K562 (cell line): ENCODE results near the gene SLC25A1. TPM values are rescaled to one million over a fixed set of nuclear protein-coding genes. Genes with fewer than 3 reads are reported as not detected.

Experiments used
- ATAC-seq: fragments of 200-7000 bp; cut with Tn5 transposase; 3 replicates; pipeline ENCODE4 v1.9.1; 2020; ENCODE audit warnings: moderate library complexity
- BruUV-seq: library from RNA; stranded (reverse); fragments of 400-500 nt; replicated peaks from 2 replicates; lab custom pipeline; 2021; lab: Mats Ljungman, UMichigan
- CTCF ChIA-PET: fragments of 300-600 bp; formaldehyde crosslinking; extraction: SDS; loops from one replicate; lab custom pipeline; 2021; ENCODE audit warnings: low intra/inter-chr PET ratio; lab: Yijun Ruan, JAX
- POLR2A ChIA-PET: fragments of 300-600, 350-650 bp; sonication (Branson Sonifier 250); formaldehyde crosslinking; extraction: SDS; loops from one replicate; lab custom pipeline; 2021; ENCODE audit warnings: antibody characterized with exemption, inconsistent platforms; lab: Yijun Ruan, JAX
- DNase-seq, 4 experiments: peaks; one replicate each; pipeline versions ENCODE4 v3.0.0 to v3.0.0-alpha.2; 2011 to 2018; ENCODE audit warnings: low spot score in 3 of 4, mixed read lengths in 3 of 4; ENCODE audit errors: extremely low read depth in 1 of 4
- FAIRE-seq: peaks from 2 replicates; lab custom pipeline; 2011; peaks lifted over from hg19 to GRCh38; lab: Jason Lieb, UNC
- H2AFZ ChIP-seq: 2 replicates; pipeline ENCODE4 v1.6.0; 2011; ENCODE audit warnings: low read depth, low read length, control low read depth, inconsistent platforms
- H3K27ac ChIP-seq: fragments of 200-600 bp; 3 replicates; pipeline ENCODE4 v1.8.0; 2011; ENCODE audit warnings: low read depth, mild to moderate bottlenecking, control low read depth, inconsistent platforms, low read length, moderate library complexity, mixed read lengths; ENCODE audit errors: extremely low read depth
- H3K27me3 ChIP-seq, 2 experiments: fragments of 300-600 bp in 1 of 2; 2 replicates in 1 of 2; 3 replicates in 1 of 2; pipeline versions ENCODE4 v1.6.0 to v1.8.0; 2011; ENCODE audit warnings: inconsistent platforms in 2 of 2, low read length in 2 of 2, mild to moderate bottlenecking in 1 of 2, mixed read lengths in 1 of 2, moderate library complexity in 1 of 2; ENCODE audit not compliant: control insufficient read depth in 2 of 2, insufficient read depth in 2 of 2
- H3K36me3 ChIP-seq: fragments of 300-600 bp; 3 replicates; pipeline ENCODE4 v1.8.0; 2011; ENCODE audit warnings: mild to moderate bottlenecking, low read length, inconsistent platforms; ENCODE audit not compliant: control insufficient read depth, insufficient read depth
- H3K4me1 ChIP-seq, 2 experiments: fragments of 200-600 bp in 1 of 2; replicated peaks in 1 of 2; 2 replicates in 1 of 2; 3 replicates in 1 of 2; pipeline versions ENCODE4 v1.5.1 to v1.8.0; 2011; ENCODE audit warnings: inconsistent platforms in 2 of 2, low read length in 2 of 2, mild to moderate bottlenecking in 1 of 2, mixed read lengths in 1 of 2, moderate library complexity in 1 of 2; ENCODE audit not compliant: control insufficient read depth in 2 of 2, insufficient read depth in 2 of 2
- H3K4me2 ChIP-seq: 2 replicates; pipeline ENCODE4 v1.6.1; 2011; ENCODE audit warnings: low read length, control low read depth, inconsistent platforms, mixed read lengths; ENCODE audit not compliant: insufficient read depth
- H3K4me3 ChIP-seq: fragments of 200-600 bp; sonication (generic), shearing (Covaris generic); 2 replicates; pipeline ENCODE4 v1.5.1; 2016; ENCODE audit warnings: control low read depth, inconsistent platforms
- H3K79me2 ChIP-seq: fragments of 200-600 bp; 3 replicates; pipeline ENCODE4 v1.8.0; 2011; ENCODE audit warnings: low read length, inconsistent platforms; ENCODE audit not compliant: control insufficient read depth, insufficient read depth
- H3K9ac ChIP-seq, 2 experiments: 2 replicates each; pipeline versions ENCODE4 v1.6.0 to v1.6.1; 2011; ENCODE audit warnings: low read depth in 2 of 2, low read length in 2 of 2, control low read depth in 1 of 2, inconsistent platforms in 1 of 2, mild to moderate bottlenecking in 1 of 2, mixed read lengths in 1 of 2; ENCODE audit not compliant: insufficient read depth in 1 of 2
- H3K9me1 ChIP-seq: one replicate; pipeline ENCODE4 v1.6.0; 2011; ENCODE audit warnings: inconsistent platforms, mild to moderate bottlenecking, low read length, moderate library complexity; ENCODE audit not compliant: control insufficient read depth, insufficient read depth
- H3K9me3 ChIP-seq: replicated peaks from 2 replicates; pipeline ENCODE4 v1.5.1; 2011; ENCODE audit warnings: low read depth, low read length, inconsistent platforms; ENCODE audit not compliant: control insufficient read depth, insufficient read depth
- H4K20me1 ChIP-seq: replicated peaks from 2 replicates; pipeline ENCODE4 v1.6.1; 2011; ENCODE audit warnings: low read length, inconsistent platforms, mixed read lengths; ENCODE audit not compliant: control insufficient read depth, insufficient read depth
- ELF1 ChIP-seq: fragments of 200-800 bp; sonication (Bioruptor generic); IDR thresholded peaks from 2 replicates; pipeline ENCODE4 v1.6.1; 2016; ENCODE audit warnings: missing genetic modification characterization, missing compliant biosample characterization
- JUN ChIP-seq, 2 experiments: sonication (generic) in 1 of 2; formaldehyde crosslinking in 1 of 2; IDR thresholded peaks; 2 replicates each; pipeline versions ENCODE4 v1.6.1 to v1.8.0; 2012 to 2022; ENCODE audit warnings: borderline replicate concordance in 2 of 2, mild to moderate bottlenecking in 2 of 2, improper control_type of control experiment in 1 of 2, low read depth in 1 of 2, low read length in 1 of 2, missing genetic modification reagents in 1 of 2
- MTA3 ChIP-seq: fragments of 450-650 bp; formaldehyde crosslinking; IDR thresholded peaks from 2 replicates; pipeline ENCODE4 v1.6.1; 2017; ENCODE audit warnings: mild to moderate bottlenecking, borderline replicate concordance
- ZNF212 ChIP-seq: fragments of 450-650 bp; formaldehyde crosslinking; IDR thresholded peaks from 2 replicates; pipeline ENCODE4 v1.4.0; 2020; ENCODE audit warnings: mild to moderate bottlenecking
- WGBS: fragments of 100-300 bp; shearing (Covaris generic); methylation state at CpG from one replicate; pipeline ENCODE4 v1.1.6; 2016; ENCODE audit warnings: low coverage, mixed read lengths; ENCODE audit not compliant: insufficient coverage; ENCODE audit errors: missing lambda C conversion rate; 5-methylcytosine and 5-hydroxymethylcytosine counted together
- in situ Hi-C: fragments of 300-500 bp; cut with MboI; formaldehyde crosslinking; loops from 4 replicates; pipeline ENCODE4 v1.15.0; 2018; ENCODE audit warnings: inconsistent platforms, mixed read lengths
- intact Hi-C: fragments of 100-400 bp; cut with micrococcal nuclease; formaldehyde crosslinking; loops from 2 replicates; pipeline ENCODE4 v1.14.2; 2022
- polyA plus RNA-seq, 8 experiments: library from polyadenylated mRNA; depleted of rRNA in 4 of 8; stranded (reverse) in 5 of 8; unstranded in 3 of 8; fragments of >200 nt; fragmentation: Nextera tagmentation in 2 of 8; fragmentation: Illumina TruSeq in 1 of 8; extraction: Ambion mirVana in 2 of 8; extraction: Trizol in 1 of 8; gene quantifications; 2 replicates each; pipeline versions ENCODE4 v1.2.1 to v1.2.3, GENCODE V29; 2011 to 2014; ENCODE audit warnings: inconsistent platforms in 1 of 8, missing spikeins in 1 of 8
- total RNA-seq, 7 experiments: library from RNA; depleted of rRNA in 6 of 7; stranded (reverse); fragments of >200 nt in 6 of 7; fragmentation: Illumina TruSeq in 2 of 7; extraction: Trizol in 2 of 7; gene quantifications; 2 replicates each; pipeline versions ENCODE4 v1.2.1 to v1.2.3, GENCODE V29; 2011 to 2021; ENCODE audit warnings: low replicate concordance in 1 of 7
- TF ChIP-seq, protein P1 (sequence below): fragments of 450-650 bp; IDR thresholded peaks from 2 replicates; pipeline ENCODE4 v1.6.1; 2016
- TF ChIP-seq, protein P2 (sequence below): IDR thresholded peaks from 2 replicates; pipeline ENCODE4 v1.6.1; 2016; ENCODE audit warnings: missing genetic modification characterization, missing compliant biosample characterization
- TF ChIP-seq, protein P3 (sequence below), 2 experiments: IDR thresholded peaks in 1 of 2; conservative IDR thresholded peaks in 1 of 2; 2 replicates each; pipeline ENCODE4 v1.6.1; 2016; ENCODE audit warnings: low read depth in 2 of 2, mild to moderate bottlenecking in 1 of 2, missing compliant biosample characterization in 1 of 2, missing genetic modification characterization in 1 of 2, moderate library complexity in 1 of 2
- TF ChIP-seq, protein P4 (sequence below): fragments of 250-450 bp; sonication (Bioruptor Pico); IDR thresholded peaks from 2 replicates; pipeline ENCODE4 v1.9.0; 2021; ENCODE audit warnings: mild to moderate bottlenecking, inconsistent platforms

SLC25A1 gene
- total and polyA plus RNA-seq, 9 of the 15 experiments (the other 6 are each of a cell fraction or from before 2014, with no cell fraction given), result 11.0 to 408 (median 110) TPM

DNA sequence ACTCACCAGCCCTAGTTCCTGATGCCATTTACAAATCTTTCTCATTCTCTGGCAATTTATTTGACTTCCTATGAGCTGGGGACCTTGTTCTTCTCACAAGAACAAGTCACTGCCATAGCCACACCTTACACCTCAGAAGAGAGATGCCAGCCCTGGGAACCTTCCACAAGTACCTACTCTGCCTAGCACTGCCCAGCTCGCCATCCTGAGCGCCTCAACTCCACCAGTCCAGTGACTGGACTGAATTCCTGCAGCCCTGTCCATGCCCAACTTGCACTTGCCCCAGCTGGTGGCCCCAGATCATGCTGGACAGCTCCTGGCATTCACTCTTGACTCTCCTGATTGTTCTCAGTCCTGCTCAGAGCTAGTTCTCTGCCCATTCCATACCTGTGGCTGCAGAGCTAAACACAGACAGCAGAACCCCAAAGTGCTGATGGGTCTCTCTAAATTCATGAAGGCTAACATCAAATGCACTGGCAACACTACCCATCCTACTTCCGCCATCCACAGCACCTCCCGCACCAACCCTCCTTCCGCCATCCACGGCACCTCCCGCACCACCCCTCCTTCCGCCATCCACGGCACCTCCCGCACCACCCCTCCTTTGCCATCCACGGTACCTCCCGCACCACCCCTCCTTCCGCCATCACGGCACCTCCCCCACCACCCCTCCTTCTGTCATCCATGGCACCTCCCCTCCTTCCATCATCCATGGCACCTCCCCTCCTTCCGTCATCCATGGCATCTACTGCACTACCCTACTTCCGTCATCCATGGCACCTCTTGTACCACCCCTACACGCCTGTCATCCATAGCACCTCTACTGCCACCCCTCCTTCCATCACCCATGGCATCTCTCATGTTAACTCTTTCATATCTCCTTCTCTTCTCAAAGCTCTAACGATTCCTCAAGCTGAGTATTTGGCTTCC is 23.6 kb upstream of the SLC25A1 start:
- Histone ChIP-seq H3K4me3 (peak overlapping the region; percentile 19), H3K27ac (no peak overlapping the region), H3K9me1 (peaks cover 3% of the 10 kb centered on the region), H2AFZ (peak overlapping the region; percentile 51), H3K79me2 (no peaks in the 10 kb centered on the region), H3K9ac (peak overlapping the region; percentile 18 to 68; a peak in 2 of 4 replicates), H3K4me2 (peak overlapping the region; percentile 83), H4K20me1 (no peaks in the 10 kb centered on the region), H3K27me3 (peaks cover 59 to 75% of the 10 kb centered on the region in 2 experiments), H3K4me1 (peaks cover 14 to 15% of the 10 kb centered on the region in 2 experiments), H3K9me3 (no peaks in the 10 kb centered on the region), H3K36me3 (no peaks in the 10 kb centered on the region)
- peak; percentile 79 to 99 (median 93) for DNase-seq
- CTCF ChIA-PET, result no interaction called here
- in situ Hi-C loops, result no loop called here
- ATAC-seq, result peak; percentile 50
- no TSS peak for BruUV-seq
- intact Hi-C loops, result no loop called here
- peak; percentile 23 for FAIRE-seq
- POLR2A ChIA-PET, result interaction anchor here (0.5 to 11.1 kb wide), 15 partner anchors 9 to 1410 kb away, joined by 3 to 123 read pairs (median 4); no protein-coding TSS in a partner anchor
- 12% methylated on average over 18 of the region's 18 CpGs for WGBS
- TF ChIP-seq, protein P1, sequence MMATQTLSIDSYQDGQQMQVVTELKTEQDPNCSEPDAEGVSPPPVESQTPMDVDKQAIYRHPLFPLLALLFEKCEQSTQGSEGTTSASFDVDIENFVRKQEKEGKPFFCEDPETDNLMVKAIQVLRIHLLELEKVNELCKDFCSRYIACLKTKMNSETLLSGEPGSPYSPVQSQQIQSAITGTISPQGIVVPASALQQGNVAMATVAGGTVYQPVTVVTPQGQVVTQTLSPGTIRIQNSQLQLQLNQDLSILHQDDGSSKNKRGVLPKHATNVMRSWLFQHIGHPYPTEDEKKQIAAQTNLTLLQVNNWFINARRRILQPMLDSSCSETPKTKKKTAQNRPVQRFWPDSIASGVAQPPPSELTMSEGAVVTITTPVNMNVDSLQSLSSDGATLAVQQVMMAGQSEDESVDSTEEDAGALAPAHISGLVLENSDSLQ, result peak; percentile 74
- peak; percentile 74; the same call in 1 of the 2 replicates for TF ChIP-seq MTA3
- TF ChIP-seq, protein P2, sequence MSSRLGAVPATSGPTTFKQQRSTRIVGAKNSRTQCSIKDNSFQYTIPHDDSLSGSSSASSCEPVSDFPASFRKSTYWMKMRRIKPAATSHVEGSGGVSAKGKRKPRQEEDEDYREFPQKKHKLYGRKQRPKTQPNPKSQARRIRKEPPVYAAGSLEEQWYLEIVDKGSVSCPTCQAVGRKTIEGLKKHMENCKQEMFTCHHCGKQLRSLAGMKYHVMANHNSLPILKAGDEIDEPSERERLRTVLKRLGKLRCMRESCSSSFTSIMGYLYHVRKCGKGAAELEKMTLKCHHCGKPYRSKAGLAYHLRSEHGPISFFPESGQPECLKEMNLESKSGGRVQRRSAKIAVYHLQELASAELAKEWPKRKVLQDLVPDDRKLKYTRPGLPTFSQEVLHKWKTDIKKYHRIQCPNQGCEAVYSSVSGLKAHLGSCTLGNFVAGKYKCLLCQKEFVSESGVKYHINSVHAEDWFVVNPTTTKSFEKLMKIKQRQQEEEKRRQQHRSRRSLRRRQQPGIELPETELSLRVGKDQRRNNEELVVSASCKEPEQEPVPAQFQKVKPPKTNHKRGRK (tag), result no peak
- TF ChIP-seq, protein P3, sequence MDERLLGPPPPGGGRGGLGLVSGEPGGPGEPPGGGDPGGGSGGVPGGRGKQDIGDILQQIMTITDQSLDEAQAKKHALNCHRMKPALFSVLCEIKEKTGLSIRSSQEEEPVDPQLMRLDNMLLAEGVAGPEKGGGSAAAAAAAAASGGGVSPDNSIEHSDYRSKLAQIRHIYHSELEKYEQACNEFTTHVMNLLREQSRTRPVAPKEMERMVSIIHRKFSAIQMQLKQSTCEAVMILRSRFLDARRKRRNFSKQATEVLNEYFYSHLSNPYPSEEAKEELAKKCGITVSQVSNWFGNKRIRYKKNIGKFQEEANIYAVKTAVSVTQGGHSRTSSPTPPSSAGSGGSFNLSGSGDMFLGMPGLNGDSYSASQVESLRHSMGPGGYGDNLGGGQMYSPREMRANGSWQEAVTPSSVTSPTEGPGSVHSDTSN (CRISPR knock-in tag; IDR thresholded peaks at IDR 0.05; ENCODE audit: low read depth), result 0 out of 2 replicates have a peak, but pooled peaks have one; percentile 15
- TF ChIP-seq, protein P3 (tag; conservative IDR thresholded peaks at IDR 0.05; ENCODE audit: low read depth), result peak; percentile 53
- TF ChIP-seq ELF1, result peak; percentile 96
- TF ChIP-seq, protein P4, sequence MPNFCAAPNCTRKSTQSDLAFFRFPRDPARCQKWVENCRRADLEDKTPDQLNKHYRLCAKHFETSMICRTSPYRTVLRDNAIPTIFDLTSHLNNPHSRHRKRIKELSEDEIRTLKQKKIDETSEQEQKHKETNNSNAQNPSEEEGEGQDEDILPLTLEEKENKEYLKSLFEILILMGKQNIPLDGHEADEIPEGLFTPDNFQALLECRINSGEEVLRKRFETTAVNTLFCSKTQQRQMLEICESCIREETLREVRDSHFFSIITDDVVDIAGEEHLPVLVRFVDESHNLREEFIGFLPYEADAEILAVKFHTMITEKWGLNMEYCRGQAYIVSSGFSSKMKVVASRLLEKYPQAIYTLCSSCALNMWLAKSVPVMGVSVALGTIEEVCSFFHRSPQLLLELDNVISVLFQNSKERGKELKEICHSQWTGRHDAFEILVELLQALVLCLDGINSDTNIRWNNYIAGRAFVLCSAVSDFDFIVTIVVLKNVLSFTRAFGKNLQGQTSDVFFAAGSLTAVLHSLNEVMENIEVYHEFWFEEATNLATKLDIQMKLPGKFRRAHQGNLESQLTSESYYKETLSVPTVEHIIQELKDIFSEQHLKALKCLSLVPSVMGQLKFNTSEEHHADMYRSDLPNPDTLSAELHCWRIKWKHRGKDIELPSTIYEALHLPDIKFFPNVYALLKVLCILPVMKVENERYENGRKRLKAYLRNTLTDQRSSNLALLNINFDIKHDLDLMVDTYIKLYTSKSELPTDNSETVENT (CRISPR knock-in tag), result peak; percentile 43; the same call in 1 of the 2 replicates
- TF ChIP-seq JUN (IDR thresholded peaks at IDR 0.05; ENCODE audit: borderline replicate concordance, low read depth, low read length), result no peak
- TF ChIP-seq JUN (CRISPR knock-in tag; IDR thresholded peaks at IDR 0.05; ENCODE audit: borderline replicate concordance), result peak; percentile 79; the same call in 1 of the 2 replicates
- no peak for TF ChIP-seq ZNF212
